ENCODE results near the gene TECPR1.

TECPR1 gene

DNA sequence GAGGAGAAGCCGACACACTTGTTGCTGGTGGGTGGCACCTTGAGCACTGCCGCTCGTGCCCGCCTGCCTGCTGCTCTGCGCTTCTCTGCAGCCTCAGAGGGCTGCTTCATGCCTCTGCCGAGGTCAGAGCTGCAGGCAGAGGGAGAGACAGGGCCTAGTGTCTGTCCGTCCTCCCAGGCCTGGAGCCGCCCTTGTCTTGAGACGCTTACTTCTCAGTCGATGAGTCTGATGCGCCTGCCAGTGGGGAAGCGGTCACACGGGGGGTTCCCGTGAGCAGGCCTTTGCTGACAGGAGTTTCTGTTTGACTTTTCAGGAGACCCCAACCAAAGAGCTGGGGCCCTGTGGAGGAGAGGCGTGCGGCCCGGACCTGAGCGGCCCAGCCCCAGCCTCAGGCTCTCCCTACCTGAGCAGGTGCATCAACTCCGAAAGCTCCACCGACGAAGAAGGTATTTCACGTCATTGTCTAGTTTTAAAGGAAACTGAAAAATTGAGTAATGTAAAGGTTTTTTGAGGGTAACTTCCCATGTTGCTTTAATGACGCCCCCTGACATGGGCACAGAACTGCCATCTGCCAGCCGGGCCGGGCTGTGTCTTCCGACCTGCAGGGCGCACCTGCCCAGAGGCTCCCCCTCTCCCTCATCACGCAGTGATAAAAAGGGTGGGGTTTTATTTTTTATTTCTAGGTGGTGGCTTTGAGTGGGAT, 48.6 kb downstream of the TECPR1 start:
- H3K27ac ChIP-seq (ENCODE audit: low read length) = peak overlapping the region; percentile 67; the same call in 1 of the 2 replicates
- no peaks in the 10 kb centered on the region for H3K9me2 ChIP-seq (replicated peaks; ENCODE audit: insufficient read depth, low read length)
- H3K36me3 ChIP-seq (replicated peaks; ENCODE audit: insufficient read depth, low read length) = no peaks in the 10 kb centered on the region; the same call in 1 of the 2 replicates
- peaks cover 25% of the 10 kb centered on the region for H3F3A ChIP-seq (ENCODE audit: insufficient read depth, low read length)
- no peaks in the 10 kb centered on the region for H3K9me3 ChIP-seq (replicated peaks; ENCODE audit: insufficient read depth, low read length)
- H3K4me3 ChIP-seq (ENCODE audit: low read length) = no peak overlapping the region
- no peaks in the 10 kb centered on the region for H3K27me3 ChIP-seq (replicated peaks; ENCODE audit: insufficient read depth, low read length)
- H3K4me1 ChIP-seq (ENCODE audit: low read length) = peaks cover 34% of the 10 kb centered on the region
- TF ChIP-seq, protein P1, sequence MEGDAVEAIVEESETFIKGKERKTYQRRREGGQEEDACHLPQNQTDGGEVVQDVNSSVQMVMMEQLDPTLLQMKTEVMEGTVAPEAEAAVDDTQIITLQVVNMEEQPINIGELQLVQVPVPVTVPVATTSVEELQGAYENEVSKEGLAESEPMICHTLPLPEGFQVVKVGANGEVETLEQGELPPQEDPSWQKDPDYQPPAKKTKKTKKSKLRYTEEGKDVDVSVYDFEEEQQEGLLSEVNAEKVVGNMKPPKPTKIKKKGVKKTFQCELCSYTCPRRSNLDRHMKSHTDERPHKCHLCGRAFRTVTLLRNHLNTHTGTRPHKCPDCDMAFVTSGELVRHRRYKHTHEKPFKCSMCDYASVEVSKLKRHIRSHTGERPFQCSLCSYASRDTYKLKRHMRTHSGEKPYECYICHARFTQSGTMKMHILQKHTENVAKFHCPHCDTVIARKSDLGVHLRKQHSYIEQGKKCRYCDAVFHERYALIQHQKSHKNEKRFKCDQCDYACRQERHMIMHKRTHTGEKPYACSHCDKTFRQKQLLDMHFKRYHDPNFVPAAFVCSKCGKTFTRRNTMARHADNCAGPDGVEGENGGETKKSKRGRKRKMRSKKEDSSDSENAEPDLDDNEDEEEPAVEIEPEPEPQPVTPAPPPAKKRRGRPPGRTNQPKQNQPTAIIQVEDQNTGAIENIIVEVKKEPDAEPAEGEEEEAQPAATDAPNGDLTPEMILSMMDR (IDR thresholded peaks at IDR 0.05; ENCODE audit: low read length) = no peak
- no peak for TF ChIP-seq EZH2 (optimal IDR thresholded peaks at IDR 0.05; ENCODE audit: low read depth, low read length)
- peak overlapping the region; percentile 53; the same call in 1 of the 2 replicates for H3K9ac ChIP-seq (ENCODE audit: low read length)
- no peak overlapping the region; the same call in 1 of the 2 replicates for H2AFZ ChIP-seq (ENCODE audit: low read length)
- H3K79me2 ChIP-seq (ENCODE audit: low read length) = peaks cover 32% of the 10 kb centered on the region
- H3K4me2 ChIP-seq (ENCODE audit: low read depth, low read length) = peak overlapping the region; percentile 72
- H4K20me1 ChIP-seq (ENCODE audit: insufficient read depth, low read length) = no peaks in the 10 kb centered on the region
- DNase-seq = no peak

DNA sequence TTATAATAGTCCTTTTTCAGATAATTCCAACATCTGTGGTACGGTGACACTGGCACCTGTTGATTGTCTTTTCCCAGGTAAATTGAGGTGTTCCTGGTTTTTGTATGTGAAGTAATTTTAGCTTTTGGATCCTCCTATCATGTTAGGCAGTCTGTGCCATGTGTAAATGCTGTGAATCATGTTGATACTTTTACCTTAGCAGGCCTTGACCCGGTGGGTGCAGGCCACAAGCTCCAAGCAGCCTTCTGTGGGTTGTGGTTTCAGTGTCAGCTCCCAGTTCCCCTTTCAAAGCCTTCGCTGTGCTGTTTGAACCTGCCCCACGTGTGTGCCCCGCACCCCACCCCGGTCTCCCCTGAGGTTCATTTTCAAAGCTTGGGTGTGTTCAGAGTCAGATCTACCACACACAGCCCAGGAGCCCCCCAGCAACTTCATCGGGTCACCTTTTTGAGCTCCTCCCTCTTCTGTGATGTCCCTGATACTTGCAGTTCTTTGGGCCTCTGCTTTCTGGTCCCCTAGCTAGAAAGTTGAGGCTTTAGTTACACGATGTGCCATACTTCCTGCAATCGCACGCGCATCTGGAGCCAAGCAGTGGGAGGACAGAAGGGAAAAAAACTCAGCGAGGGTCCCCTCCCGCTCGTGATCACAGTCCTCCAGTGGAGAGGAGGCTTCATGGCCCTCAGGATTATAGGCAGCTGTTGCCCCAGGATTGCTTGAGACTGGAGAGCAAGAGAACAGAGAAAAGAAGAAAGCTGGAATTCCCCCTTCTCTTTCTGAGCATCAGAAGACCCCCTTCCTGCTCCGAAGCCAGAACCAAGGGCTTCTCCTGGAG, 49.5 kb downstream of the TECPR1 start:
- Histone ChIP-seq H3K27me3 (replicated peaks; ENCODE audit: insufficient read depth, low read length) (no peaks in the 10 kb centered on the region), H4K20me1 (ENCODE audit: insufficient read depth, low read length) (no peaks in the 10 kb centered on the region), H3K9me2 (replicated peaks; ENCODE audit: insufficient read depth, low read length) (no peaks in the 10 kb centered on the region), H2AFZ (ENCODE audit: low read length) (peak overlapping the region; percentile 36; the same call in 1 of the 2 replicates), H3K9ac (ENCODE audit: low read length) (peak overlapping the region; percentile 53), H3K79me2 (ENCODE audit: low read length) (peaks cover 32% of the 10 kb centered on the region), H3K9me3 (replicated peaks; ENCODE audit: insufficient read depth, low read length) (no peaks in the 10 kb centered on the region), H3K4me1 (ENCODE audit: low read length) (peaks cover 34% of the 10 kb centered on the region), H3K27ac (ENCODE audit: low read length) (peak overlapping the region; percentile 67), H3F3A (ENCODE audit: insufficient read depth, low read length) (peaks cover 20% of the 10 kb centered on the region), H3K36me3 (replicated peaks; ENCODE audit: insufficient read depth, low read length) (no peaks in the 10 kb centered on the region; the same call in 1 of the 2 replicates), H3K4me3 (ENCODE audit: low read length) (peak overlapping the region; percentile 12), H3K4me2 (ENCODE audit: low read depth, low read length) (peak overlapping the region; percentile 72)
- TF ChIP-seq, protein P1 (IDR thresholded peaks at IDR 0.05; ENCODE audit: low read length) = no peak
- no peak for TF ChIP-seq EZH2 (optimal IDR thresholded peaks at IDR 0.05; ENCODE audit: low read depth, low read length)
- no peak for TF ChIP-seq EZH2phosphoT487 (IDR thresholded peaks at IDR 0.05; ENCODE audit: low read length)
- DNase-seq = peak; percentile 95

DNA sequence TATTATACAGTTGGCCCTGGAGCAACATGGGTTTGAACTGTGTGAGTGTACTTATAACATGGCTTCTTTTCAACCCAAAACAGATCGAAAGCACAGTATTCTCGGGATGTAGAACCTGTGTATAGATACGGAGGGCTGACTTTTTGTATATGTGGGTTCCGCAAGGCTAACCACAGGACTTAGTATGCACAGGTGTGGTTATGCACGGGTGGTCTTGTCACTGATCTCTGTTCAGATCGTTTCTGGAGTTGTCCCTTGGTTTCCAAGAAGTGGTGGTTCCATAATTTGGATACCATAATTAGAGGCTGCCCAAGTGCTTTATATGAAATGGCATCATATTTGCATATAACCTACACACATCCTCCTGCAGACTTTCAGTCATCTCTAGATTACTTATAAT, 51.7 kb downstream of the TECPR1 start:
- no peaks in the 10 kb centered on the region for H4K20me1 ChIP-seq (ENCODE audit: insufficient read depth, low read length)
- H3F3A ChIP-seq (ENCODE audit: insufficient read depth, low read length) = peaks cover 20% of the 10 kb centered on the region
- H3K4me2 ChIP-seq (ENCODE audit: low read depth, low read length) = peak overlapping the region; percentile 8; the same call in 1 of the 2 replicates
- H3K4me3 ChIP-seq (ENCODE audit: low read length) = no peak overlapping the region
- no peaks in the 10 kb centered on the region for H3K27me3 ChIP-seq (replicated peaks; ENCODE audit: insufficient read depth, low read length)
- no peaks in the 10 kb centered on the region for H3K36me3 ChIP-seq (replicated peaks; ENCODE audit: insufficient read depth, low read length)
- H3K4me1 ChIP-seq (ENCODE audit: low read length) = peaks cover 34% of the 10 kb centered on the region
- peak; percentile 12 for DNase-seq
- no peak overlapping the region for H3K9ac ChIP-seq (ENCODE audit: low read length)
- H3K9me3 ChIP-seq (replicated peaks; ENCODE audit: insufficient read depth, low read length) = no peaks in the 10 kb centered on the region
- H3K27ac ChIP-seq (ENCODE audit: low read length) = no peak overlapping the region
- no peaks in the 10 kb centered on the region for H3K9me2 ChIP-seq (replicated peaks; ENCODE audit: insufficient read depth, low read length)
- H3K79me2 ChIP-seq (ENCODE audit: low read length) = peaks cover 36% of the 10 kb centered on the region
- no peak for TF ChIP-seq EZH2phosphoT487 (IDR thresholded peaks at IDR 0.05; ENCODE audit: low read length)
- no peak for TF ChIP-seq EZH2 (optimal IDR thresholded peaks at IDR 0.05; ENCODE audit: low read depth, low read length)
- no peak overlapping the region for H2AFZ ChIP-seq (ENCODE audit: low read length)
